Tibial nerve (tissue), 4 donors: Measurements from ENCODE around the gene KRTAP19-7. TPM values are rescaled to one million over a fixed set of nuclear protein-coding genes. Genes with fewer than 3 reads are reported as not detected.

Experiments used
- DNase-seq, 2 donors: peaks; one replicate each; pipeline ENCODE4 v3.0.0-alpha.2; 2019; ENCODE audit warnings: low spot score in 2 of 2
- H3K27ac ChIP-seq, 4 donors: fragments of 200-600 bp; sonication (generic) in 3 of 4; one replicate each; pipeline ENCODE4 v1.5.1; 2017 to 2019; ENCODE audit warnings: mild to moderate bottlenecking in 1 of 4
- H3K27me3 ChIP-seq, 2 donors: fragments of 200-600 bp; sonication (generic) in 1 of 2; one replicate each; pipeline versions ENCODE4 v1.5.1 to v1.6.0; 2017 to 2019
- H3K36me3 ChIP-seq, 3 donors: fragments of 200-600 bp; sonication (generic); one replicate each; pipeline ENCODE4 v1.5.1; 2018 to 2019
- H3K4me1 ChIP-seq, 4 donors: fragments of 200-600 bp; sonication (generic) in 3 of 4; one replicate each; pipeline ENCODE4 v1.5.1; 2017 to 2019
- H3K4me3 ChIP-seq, 4 donors: fragments of 200-600 bp; sonication (generic) in 3 of 4; one replicate each; pipeline ENCODE4 v1.5.1; 2017 to 2019; ENCODE audit warnings: mild to moderate bottlenecking in 1 of 4, moderate library complexity in 1 of 4
- H3K9me3 ChIP-seq, 4 donors: fragments of 200-600 bp; sonication (generic) in 3 of 4; one replicate each; pipeline ENCODE4 v1.5.1; 2017 to 2019
- EP300 ChIP-seq, 2 donors: sonication (generic); formaldehyde crosslinking; IDR thresholded peaks; one replicate each; pipeline ENCODE4 v1.6.1; 2017; ENCODE audit warnings: antibody characterized with exemption in 2 of 2, mild to moderate bottlenecking in 1 of 2
- POLR2A ChIP-seq, 2 donors: fragments of 450-650 bp; IDR thresholded peaks; one replicate each; pipeline ENCODE4 v1.6.1; 2017; ENCODE audit warnings: antibody characterized with exemption in 2 of 2, mild to moderate bottlenecking in 2 of 2, moderate library complexity in 2 of 2
- WGBS, 2 donors: methylation state at CpG; one replicate each; pipeline ENCODE4 v1.1.5; 2018; 5-methylcytosine and 5-hydroxymethylcytosine counted together
- total RNA-seq, 4 donors: library from RNA; depleted of rRNA; stranded (reverse); fragments of >200 nt; gene quantifications; one replicate each; pipeline ENCODE4 v1.1.0, GENCODE V29; 2016
- TF ChIP-seq, protein P1 (sequence below), 5 experiments: fragments of 200-600 bp in 3 of 5; fragments of 450-650 bp in 2 of 5; sonication (generic) in 3 of 5; IDR thresholded peaks; one replicate each; pipeline ENCODE4 v1.5.1; 2016 to 2019; ENCODE audit warnings: antibody characterized with exemption in 5 of 5, mild to moderate bottlenecking in 3 of 5, moderate library complexity in 2 of 5

The KRTAP19-7 gene
- total RNA-seq, 4 donors from 2014 or later, result not detected

DNA sequence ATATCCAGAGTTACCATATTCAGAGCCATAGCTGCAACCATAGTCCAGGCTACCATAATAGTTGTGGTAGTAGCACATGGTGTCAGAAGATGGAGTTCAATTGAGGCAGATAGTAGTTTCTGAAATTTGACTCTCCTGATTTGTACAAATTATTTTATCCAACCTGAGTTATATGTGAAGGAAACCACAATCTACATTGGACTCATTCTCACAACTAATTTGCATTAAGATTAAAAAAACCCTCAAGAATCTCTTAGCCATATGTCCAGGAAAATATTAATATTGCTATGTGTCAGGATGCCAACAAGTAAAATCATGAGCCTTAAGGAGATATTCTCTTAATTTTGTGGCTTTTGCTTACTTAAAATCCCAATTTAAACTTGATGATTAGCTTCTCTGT is 29.2 kb upstream of the KRTAP19-7 start, which contains the start of gene KRTAP22-2:
Gene KRTAP22-2 (minus strand): TSS at position 101 of the 400 bp plus-strand sequence.
- TF ChIP-seq POLR2A (IDR thresholded peaks at IDR 0.05) (no peak), EP300 (IDR thresholded peaks at IDR 0.05) (no peak)
- TF ChIP-seq, protein P1, sequence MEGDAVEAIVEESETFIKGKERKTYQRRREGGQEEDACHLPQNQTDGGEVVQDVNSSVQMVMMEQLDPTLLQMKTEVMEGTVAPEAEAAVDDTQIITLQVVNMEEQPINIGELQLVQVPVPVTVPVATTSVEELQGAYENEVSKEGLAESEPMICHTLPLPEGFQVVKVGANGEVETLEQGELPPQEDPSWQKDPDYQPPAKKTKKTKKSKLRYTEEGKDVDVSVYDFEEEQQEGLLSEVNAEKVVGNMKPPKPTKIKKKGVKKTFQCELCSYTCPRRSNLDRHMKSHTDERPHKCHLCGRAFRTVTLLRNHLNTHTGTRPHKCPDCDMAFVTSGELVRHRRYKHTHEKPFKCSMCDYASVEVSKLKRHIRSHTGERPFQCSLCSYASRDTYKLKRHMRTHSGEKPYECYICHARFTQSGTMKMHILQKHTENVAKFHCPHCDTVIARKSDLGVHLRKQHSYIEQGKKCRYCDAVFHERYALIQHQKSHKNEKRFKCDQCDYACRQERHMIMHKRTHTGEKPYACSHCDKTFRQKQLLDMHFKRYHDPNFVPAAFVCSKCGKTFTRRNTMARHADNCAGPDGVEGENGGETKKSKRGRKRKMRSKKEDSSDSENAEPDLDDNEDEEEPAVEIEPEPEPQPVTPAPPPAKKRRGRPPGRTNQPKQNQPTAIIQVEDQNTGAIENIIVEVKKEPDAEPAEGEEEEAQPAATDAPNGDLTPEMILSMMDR (IDR thresholded peaks at IDR 0.05), result no peak
- no peaks in the 10 kb centered on the region for H3K9me3 ChIP-seq
- no peaks in the 10 kb centered on the region for H3K36me3 ChIP-seq
- no peak for DNase-seq
- no peak within 1 kb of the TSS for H3K4me3 ChIP-seq
- H3K27ac ChIP-seq, result no peak within 1 kb of the TSS
- no peaks in the 10 kb centered on the region for H3K27me3 ChIP-seq
- no peaks in the 10 kb centered on the region for H3K4me1 ChIP-seq

DNA sequence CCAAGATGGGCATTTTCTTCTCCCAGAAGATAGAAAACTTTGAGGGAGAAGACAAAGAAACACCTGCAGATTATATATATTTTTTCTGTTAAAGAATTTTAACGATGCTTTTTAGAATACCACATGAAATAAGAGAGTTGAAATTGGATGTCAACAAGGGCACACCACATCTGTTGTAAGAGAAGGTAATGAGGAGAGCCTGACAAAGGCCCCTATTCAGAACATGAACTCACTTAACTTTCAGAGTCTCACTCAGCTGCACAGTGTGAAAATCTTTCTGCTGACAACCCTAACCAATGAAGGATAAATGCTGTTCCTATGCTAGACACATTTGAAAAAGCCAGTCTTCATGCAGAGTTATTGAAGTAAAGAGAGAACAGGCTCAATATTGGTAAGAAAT is 21.8 kb upstream of the KRTAP19-7 start:
- DNase-seq, result no peak
- Histone ChIP-seq H3K27ac (no peak overlapping the region), H3K27me3 (no peaks in the 10 kb centered on the region), H3K4me3 (no peak overlapping the region), H3K4me1 (no peaks in the 10 kb centered on the region), H3K36me3 (no peaks in the 10 kb centered on the region), H3K9me3 (no peaks in the 10 kb centered on the region)
- WGBS, 2 donors, result 24 to 31% methylated on average over 1 of the region's 1 CpG
- TF ChIP-seq POLR2A (IDR thresholded peaks at IDR 0.05) (no peak), EP300 (IDR thresholded peaks at IDR 0.05) (no peak)
- TF ChIP-seq, protein P1 (IDR thresholded peaks at IDR 0.05), result no peak

DNA sequence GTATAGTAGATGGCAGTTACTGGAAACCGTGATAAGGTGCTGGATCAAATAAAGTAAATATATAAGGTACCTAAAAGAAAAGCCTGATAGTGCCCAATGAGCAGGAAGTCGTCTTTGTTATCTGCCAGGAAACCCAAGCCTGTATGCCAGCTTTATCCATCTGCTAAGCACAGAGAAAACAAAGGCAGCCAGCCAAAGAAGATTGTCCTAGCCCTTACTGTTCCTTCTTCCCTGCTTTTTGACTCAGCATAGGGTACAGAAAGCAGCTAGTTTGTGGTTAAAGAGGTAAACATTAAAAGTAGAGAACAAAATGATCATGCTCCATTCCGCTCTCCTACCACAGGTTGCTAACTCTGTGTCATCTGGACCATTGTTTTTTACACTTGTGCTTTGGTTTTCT is 19.0 kb upstream of the KRTAP19-7 start:
- 74 to 77% methylated on average over 3 of the region's 3 CpGs for WGBS, 2 donors
- no peaks in the 10 kb centered on the region for H3K4me1 ChIP-seq
- TF ChIP-seq POLR2A (IDR thresholded peaks at IDR 0.05) (no peak), EP300 (IDR thresholded peaks at IDR 0.05) (no peak)
- TF ChIP-seq, protein P1 (IDR thresholded peaks at IDR 0.05), result no peak
- DNase-seq, result no peak
- H3K36me3 ChIP-seq, result no peaks in the 10 kb centered on the region
- no peak overlapping the region for H3K27ac ChIP-seq
- no peak overlapping the region for H3K4me3 ChIP-seq
- H3K9me3 ChIP-seq, result no peaks in the 10 kb centered on the region
- H3K27me3 ChIP-seq, result no peaks in the 10 kb centered on the region

DNA sequence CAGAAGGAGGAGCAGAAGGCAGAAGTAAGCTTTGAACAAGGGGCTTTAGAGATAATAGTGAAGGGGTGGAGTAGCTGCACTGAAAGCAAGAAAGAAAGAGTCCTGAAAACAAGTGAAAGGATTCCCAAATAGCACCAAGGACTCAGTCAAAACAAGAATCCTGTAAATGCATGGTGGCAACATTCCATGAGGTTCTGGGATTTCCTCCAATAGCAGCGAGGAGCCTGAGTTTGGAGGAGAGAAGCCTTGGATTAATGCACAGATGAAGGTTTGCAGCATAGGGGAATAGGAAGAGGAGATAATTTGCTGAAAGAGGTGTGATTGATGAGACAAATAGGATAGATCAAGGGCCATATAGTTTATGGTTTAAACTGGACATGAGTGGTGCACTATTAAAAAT is 18.2 kb upstream of the KRTAP19-7 start:
- Histone ChIP-seq H3K9me3 (no peaks in the 10 kb centered on the region), H3K27ac (no peak overlapping the region), H3K4me1 (no peaks in the 10 kb centered on the region), H3K4me3 (no peak overlapping the region), H3K36me3 (no peaks in the 10 kb centered on the region), H3K27me3 (no peaks in the 10 kb centered on the region)
- no peak for DNase-seq
- TF ChIP-seq POLR2A (IDR thresholded peaks at IDR 0.05), result no peak
- 54 to 57% methylated on average over 1 of the region's 1 CpG for WGBS, 2 donors

DNA sequence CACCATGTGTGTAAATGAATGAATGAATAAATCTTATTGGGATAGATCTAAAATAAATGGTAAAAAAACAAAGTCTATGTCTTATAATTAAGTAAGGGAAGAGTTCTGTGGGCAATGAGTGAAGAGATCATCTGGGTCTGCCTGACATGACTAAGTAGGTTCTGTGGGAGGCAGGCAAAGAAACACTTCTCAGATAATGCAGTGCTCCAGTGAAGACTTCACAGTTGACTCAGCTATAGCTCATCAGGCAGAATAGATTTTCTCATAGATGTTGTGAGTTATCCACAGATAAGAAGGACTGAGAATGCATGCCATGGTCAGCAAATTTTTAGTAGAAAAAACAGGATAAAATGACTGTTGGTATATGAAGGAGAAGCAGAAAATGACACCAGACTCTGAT is 16.7 kb upstream of the KRTAP19-7 start:
- Histone ChIP-seq H3K36me3 (no peaks in the 10 kb centered on the region), H3K27me3 (no peaks in the 10 kb centered on the region), H3K9me3 (no peaks in the 10 kb centered on the region), H3K27ac (no peak overlapping the region), H3K4me1 (no peaks in the 10 kb centered on the region), H3K4me3 (no peak overlapping the region)
- no peak for DNase-seq
- TF ChIP-seq, protein P1 (IDR thresholded peaks at IDR 0.05), result no peak
- TF ChIP-seq POLR2A (IDR thresholded peaks at IDR 0.05), result no peak

DNA sequence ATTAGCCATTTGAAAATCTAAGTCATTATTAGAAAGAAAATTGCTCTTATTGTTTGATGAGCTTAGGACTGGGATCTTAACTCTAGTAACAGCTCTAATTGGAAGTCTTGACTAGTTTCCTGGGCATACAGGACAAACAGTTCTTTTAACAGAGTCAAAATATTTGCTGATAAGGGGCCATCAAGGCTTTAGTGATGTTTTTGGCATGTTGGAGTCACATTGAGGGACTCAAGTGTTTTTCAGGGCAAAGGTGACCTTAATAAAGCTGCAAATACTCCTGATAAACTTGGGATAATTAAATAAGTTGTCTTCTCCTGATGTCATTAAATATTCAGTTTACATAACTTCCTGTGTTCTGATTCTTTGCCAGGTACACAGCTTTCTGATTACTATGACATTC is 6.5 kb upstream of the KRTAP19-7 start:
- Histone ChIP-seq H3K9me3 (no peaks in the 10 kb centered on the region), H3K4me3 (no peak overlapping the region), H3K36me3 (no peaks in the 10 kb centered on the region), H3K27me3 (no peaks in the 10 kb centered on the region), H3K4me1 (no peaks in the 10 kb centered on the region), H3K27ac (no peak overlapping the region)
- DNase-seq, result no peak
- TF ChIP-seq EP300 (IDR thresholded peaks at IDR 0.05) (no peak), POLR2A (IDR thresholded peaks at IDR 0.05) (no peak)
- TF ChIP-seq, protein P1 (IDR thresholded peaks at IDR 0.05), result no peak
